ENCODE data around the gene PLPPR5. TPM values are rescaled to one million over a fixed set of nuclear protein-coding genes. Genes with fewer than 3 reads are reported as not detected.
"Not testable (repeated sequence)": the region's sequence is repeated elsewhere in the genome, so short reads cannot be mapped to it uniquely, and the experiment has no call there.

The PLPPR5 gene
- total RNA-seq, 1 donor from 2014 or later = 0.56 TPM

GRCh38 chr1:98887507-98887906 lies 117.2 kb downstream of the PLPPR5 start:
- Mint-ChIP-seq H3K27me3 (ENCODE audit: insufficient read depth, low read depth) (no peaks in the 10 kb centered on the region), H3K9me3 (no peaks in the 10 kb centered on the region), H3K4me1 (no peaks in the 10 kb centered on the region), H3K36me3 (no peaks in the 10 kb centered on the region), H3K4me3 (no peak overlapping the region), H3K27ac (no peak overlapping the region)
- Histone ChIP-seq H3K4me3 (no peak overlapping the region), H3K9ac (no peak overlapping the region), H2AFZ (replicated peaks) (no peak overlapping the region), H3K9me3 (ENCODE audit: low read depth) (no peaks in the 10 kb centered on the region), H4K20me1 (ENCODE audit: low read depth) (no peaks in the 10 kb centered on the region), H3K36me3 (no peaks in the 10 kb centered on the region), H3K4me2 (no peak overlapping the region), H3F3A (ENCODE audit: low read depth) (no peaks in the 10 kb centered on the region), H3K27me3 (no peaks in the 10 kb centered on the region), H3K4me1 (no peaks in the 10 kb centered on the region), H3K79me2 (ENCODE audit: low read depth) (no peaks in the 10 kb centered on the region), H3K27ac (no peak overlapping the region)
- TF ChIP-seq, protein P1, sequence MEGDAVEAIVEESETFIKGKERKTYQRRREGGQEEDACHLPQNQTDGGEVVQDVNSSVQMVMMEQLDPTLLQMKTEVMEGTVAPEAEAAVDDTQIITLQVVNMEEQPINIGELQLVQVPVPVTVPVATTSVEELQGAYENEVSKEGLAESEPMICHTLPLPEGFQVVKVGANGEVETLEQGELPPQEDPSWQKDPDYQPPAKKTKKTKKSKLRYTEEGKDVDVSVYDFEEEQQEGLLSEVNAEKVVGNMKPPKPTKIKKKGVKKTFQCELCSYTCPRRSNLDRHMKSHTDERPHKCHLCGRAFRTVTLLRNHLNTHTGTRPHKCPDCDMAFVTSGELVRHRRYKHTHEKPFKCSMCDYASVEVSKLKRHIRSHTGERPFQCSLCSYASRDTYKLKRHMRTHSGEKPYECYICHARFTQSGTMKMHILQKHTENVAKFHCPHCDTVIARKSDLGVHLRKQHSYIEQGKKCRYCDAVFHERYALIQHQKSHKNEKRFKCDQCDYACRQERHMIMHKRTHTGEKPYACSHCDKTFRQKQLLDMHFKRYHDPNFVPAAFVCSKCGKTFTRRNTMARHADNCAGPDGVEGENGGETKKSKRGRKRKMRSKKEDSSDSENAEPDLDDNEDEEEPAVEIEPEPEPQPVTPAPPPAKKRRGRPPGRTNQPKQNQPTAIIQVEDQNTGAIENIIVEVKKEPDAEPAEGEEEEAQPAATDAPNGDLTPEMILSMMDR (IDR thresholded peaks at IDR 0.05) = no peak
- TF ChIP-seq EZH2phosphoT487 (IDR thresholded peaks at IDR 0.05) = no peak
- no peak for TF ChIP-seq EZH2 (IDR thresholded peaks at IDR 0.05)
- DNase-seq (ENCODE audit: low spot score) = no peak

DNA sequence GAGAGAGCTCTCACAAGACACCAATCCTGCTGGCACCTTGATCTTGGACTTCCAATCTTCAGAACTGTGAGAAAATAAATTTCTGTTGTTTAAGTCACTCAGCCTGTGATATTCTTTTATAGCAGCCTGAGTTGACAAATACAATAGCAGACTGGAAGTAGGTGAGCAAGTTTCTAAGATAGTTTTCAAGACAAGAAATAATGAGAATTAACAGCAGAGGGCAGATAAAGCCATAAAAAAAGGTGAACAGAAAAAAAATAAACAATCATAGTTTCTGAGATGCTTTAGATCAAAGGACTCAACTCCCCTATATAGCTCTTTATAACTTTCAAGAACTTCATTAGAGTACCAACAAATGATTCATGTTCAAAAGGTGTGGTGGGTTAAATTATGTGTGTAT lies 119.8 kb downstream of the PLPPR5 start:
- Histone ChIP-seq H3K9ac (no peak overlapping the region), H3K9me3 (ENCODE audit: low read depth) (no peaks in the 10 kb centered on the region), H3K27ac (no peak overlapping the region), H3K27me3 (no peaks in the 10 kb centered on the region), H3F3A (ENCODE audit: low read depth) (no peaks in the 10 kb centered on the region), H3K4me1 (no peaks in the 10 kb centered on the region), H3K79me2 (ENCODE audit: low read depth) (no peaks in the 10 kb centered on the region), H3K4me3 (no peak overlapping the region), H3K36me3 (no peaks in the 10 kb centered on the region), H2AFZ (replicated peaks) (no peak overlapping the region), H3K4me2 (no peak overlapping the region), H4K20me1 (ENCODE audit: low read depth) (no peaks in the 10 kb centered on the region)
- H3K4me3 Mint-ChIP-seq = no peak overlapping the region
- H3K36me3 Mint-ChIP-seq = no peaks in the 10 kb centered on the region
- no peak for DNase-seq (ENCODE audit: low spot score)
- no peak overlapping the region for H3K27ac Mint-ChIP-seq
- no peaks in the 10 kb centered on the region for H3K9me3 Mint-ChIP-seq
- no peaks in the 10 kb centered on the region for H3K27me3 Mint-ChIP-seq (ENCODE audit: insufficient read depth, low read depth)
- H3K4me1 Mint-ChIP-seq = no peaks in the 10 kb centered on the region
- TF ChIP-seq EZH2 (IDR thresholded peaks at IDR 0.05) (no peak), EZH2phosphoT487 (IDR thresholded peaks at IDR 0.05) (no peak)
- TF ChIP-seq, protein P1 (IDR thresholded peaks at IDR 0.05) = no peak

- no peaks in the 10 kb centered on the region for H3K4me1 ChIP-seq
- Mint-ChIP-seq H3K27me3 (ENCODE audit: insufficient read depth, low read depth) (peaks cover 2% of the 10 kb centered on the region), H3K4me1 (no peaks in the 10 kb centered on the region), H3K27ac (no peak overlapping the region), H3K36me3 (no peaks in the 10 kb centered on the region), H3K9me3 (no peaks in the 10 kb centered on the region), H3K4me3 (no peak overlapping the region)
- H3K79me2 ChIP-seq (ENCODE audit: low read depth) = no peaks in the 10 kb centered on the region
- no peaks in the 10 kb centered on the region for H3K27me3 ChIP-seq
- no peak for DNase-seq (ENCODE audit: low spot score)
- no peaks in the 10 kb centered on the region for H3K36me3 ChIP-seq
- no peak for TF ChIP-seq EZH2phosphoT487 (IDR thresholded peaks at IDR 0.05)
- TF ChIP-seq, protein P1 (IDR thresholded peaks at IDR 0.05) = no peak
- no peak for TF ChIP-seq EZH2 (IDR thresholded peaks at IDR 0.05)
- no peak overlapping the region for H2AFZ ChIP-seq (replicated peaks)
- H3K9me3 ChIP-seq (ENCODE audit: low read depth) = no peaks in the 10 kb centered on the region
- no peak overlapping the region for H3K4me3 ChIP-seq
- H3K27ac ChIP-seq = no peak overlapping the region
- H3F3A ChIP-seq (ENCODE audit: low read depth) = no peaks in the 10 kb centered on the region
- H3K4me2 ChIP-seq = no peak overlapping the region
- no peaks in the 10 kb centered on the region for H4K20me1 ChIP-seq (ENCODE audit: low read depth)
- no peak overlapping the region for H3K9ac ChIP-seq
Observed at GRCh38 chr1:98881901-98882300, 122.8 kb downstream of the PLPPR5 start.

- H3K4me3 ChIP-seq; H3F3A ChIP-seq (ENCODE audit: low read depth); H4K20me1 ChIP-seq (ENCODE audit: low read depth); H3K27ac ChIP-seq; H3K36me3 Mint-ChIP-seq; H3K9me3 Mint-ChIP-seq; H3K27ac Mint-ChIP-seq; H2AFZ ChIP-seq (replicated peaks); H3K27me3 ChIP-seq; H3K36me3 ChIP-seq; H3K4me1 Mint-ChIP-seq; H3K4me3 Mint-ChIP-seq; H3K4me2 ChIP-seq; H3K9me3 ChIP-seq (ENCODE audit: low read depth); H3K79me2 ChIP-seq (ENCODE audit: low read depth); H3K27me3 Mint-ChIP-seq (ENCODE audit: insufficient read depth, low read depth); DNase-seq (ENCODE audit: low spot score); H3K4me1 ChIP-seq; H3K9ac ChIP-seq: not testable (repeated sequence)
Observed at GRCh38 chr1:98881234-98881633, 123.4 kb downstream of the PLPPR5 start.
